Smooth muscle cell (in vitro differentiated cells): ENCODE measurements around the gene AIPL1. TPM values are rescaled to one million over a fixed set of nuclear protein-coding genes. Genes with fewer than 3 reads are reported as not detected.

Experiments
- DNase-seq: peaks from one replicate; lab custom pipeline; 2025; ENCODE audit not compliant: unreplicated experiment; lab: John Stamatoyannopoulos, UW
- H2AFZ ChIP-seq: fragments of 200-600 bp; sonication (generic); 2 replicates; pipeline ENCODE4 v1.6.0; 2016; ENCODE audit warnings: antibody characterized with exemption, low read depth, mild to moderate bottlenecking
- H3F3A ChIP-seq: fragments of 200-600 bp; sonication (generic); 2 replicates; pipeline ENCODE4 v1.6.0; 2017; ENCODE audit warnings: antibody characterized with exemption, low read depth
- H3K27ac ChIP-seq: fragments of 200-600 bp; sonication (generic); 2 replicates; pipeline ENCODE4 v1.5.1; 2016; ENCODE audit warnings: low read depth, mild to moderate bottlenecking
- H3K27me3 ChIP-seq: fragments of 200-600 bp; sonication (generic); 2 replicates; pipeline ENCODE4 v1.6.1; 2016; ENCODE audit warnings: low read depth, mild to moderate bottlenecking
- H3K36me3 ChIP-seq: fragments of 200-600 bp; sonication (generic); 2 replicates; pipeline ENCODE4 v1.5.1; 2016; ENCODE audit warnings: low read depth
- H3K4me1 ChIP-seq: fragments of 200-600 bp; sonication (generic); 2 replicates; pipeline ENCODE4 v1.5.1; 2016; ENCODE audit warnings: low read depth
- H3K4me2 ChIP-seq: fragments of 200-600 bp; sonication (generic); 2 replicates; pipeline ENCODE4 v1.6.0; 2016; ENCODE audit warnings: mild to moderate bottlenecking
- H3K4me3 ChIP-seq: fragments of 200-600 bp; sonication (generic); 2 replicates; pipeline ENCODE4 v1.5.1; 2016; ENCODE audit warnings: mild to moderate bottlenecking
- H3K79me2 ChIP-seq: fragments of 200-600 bp; sonication (generic); 2 replicates; pipeline ENCODE4 v1.6.0; 2016; ENCODE audit warnings: low read depth, mild to moderate bottlenecking
- H3K9ac ChIP-seq: fragments of 200-600 bp; sonication (generic); 2 replicates; pipeline ENCODE4 v1.6.0; 2016; ENCODE audit warnings: low read depth
- H3K9me3 ChIP-seq: fragments of 200-600 bp; sonication (generic); replicated peaks from 2 replicates; pipeline ENCODE4 v1.5.1; 2016; ENCODE audit warnings: low read depth
- H4K20me1 ChIP-seq: fragments of 200-600 bp; sonication (generic); 2 replicates; pipeline ENCODE4 v1.6.0; 2016; ENCODE audit warnings: low read depth
- CTCF ChIP-seq: fragments of 200-600 bp; sonication (generic); IDR thresholded peaks from 2 replicates; pipeline ENCODE4 v1.5.1; 2017; ENCODE audit warnings: borderline replicate concordance, mild to moderate bottlenecking, antibody characterized with exemption; ENCODE audit not compliant: insufficient read depth, poor library complexity, severe bottlenecking
- WGBS: methylation state at CpG from one replicate; pipeline ENCODE4 v1.1.7; 2016; ENCODE audit warnings: low lambda C conversion rate; 5-methylcytosine and 5-hydroxymethylcytosine counted together
- polyA plus RNA-seq: library from polyadenylated mRNA; unstranded; fragments of >200 nt; fragmentation: Nextera tagmentation; extraction: Ambion mirVana; gene quantifications from 2 replicates; pipeline ENCODE4 v1.2.1, GENCODE V29; 2016
- total RNA-seq: library from RNA; depleted of rRNA; stranded (reverse); fragments of >200 nt; gene quantifications from 2 replicates; pipeline ENCODE4 v1.2.3, GENCODE V29; 2014

Gene AIPL1
- total and polyA plus RNA-seq, 2 experiments from 2014 or later = not detected

- no peak for TF ChIP-seq CTCF
- no peaks in the 10 kb centered on the region for H3K36me3 ChIP-seq
- H3K79me2 ChIP-seq = no peaks in the 10 kb centered on the region
- peaks cover 26% of the 10 kb centered on the region for H3K27me3 ChIP-seq
- H3K4me3 ChIP-seq = no peak overlapping the region
- no peaks in the 10 kb centered on the region for H4K20me1 ChIP-seq
- no peak overlapping the region for H3K27ac ChIP-seq
- no peaks in the 10 kb centered on the region for H3K9me3 ChIP-seq
- H2AFZ ChIP-seq = no peak overlapping the region
- WGBS = 93% methylated on average over 14 of the region's 14 CpGs
- no peak overlapping the region for H3K4me2 ChIP-seq
- peaks cover 12% of the 10 kb centered on the region for H3K4me1 ChIP-seq
- H3K9ac ChIP-seq = no peak overlapping the region
- no peak for DNase-seq
- no peaks in the 10 kb centered on the region for H3F3A ChIP-seq
Measured at GRCh38 chr17:6458460-6458950, 23.6 kb upstream of the AIPL1 start.

GRCh38 chr17:6457688-6458459, 23.0 kb upstream of the AIPL1 start:
- H3K9ac ChIP-seq = no peak overlapping the region
- 82% methylated on average over 9 of the region's 10 CpGs for WGBS
- no peak overlapping the region for H3K4me3 ChIP-seq

GRCh38 chr17:6456914-6457687, 22.2 kb upstream of the AIPL1 start:
- no peak for DNase-seq
- WGBS = 68% methylated on average over 14 of the region's 14 CpGs
- Histone ChIP-seq H3K4me1 (peaks cover 12% of the 10 kb centered on the region), H2AFZ (no peak overlapping the region), H3K4me3 (no peak overlapping the region), H3K4me2 (no peak overlapping the region), H3K9me3 (no peaks in the 10 kb centered on the region), H3K27me3 (peaks cover 26% of the 10 kb centered on the region), H3F3A (no peaks in the 10 kb centered on the region), H3K9ac (no peak overlapping the region), H3K36me3 (no peaks in the 10 kb centered on the region), H4K20me1 (no peaks in the 10 kb centered on the region), H3K79me2 (no peaks in the 10 kb centered on the region), H3K27ac (no peak overlapping the region)
- no peak for TF ChIP-seq CTCF

More at GRCh38 chr17:6457688-6458459, 23.0 kb upstream of the AIPL1 start:
- Histone ChIP-seq H4K20me1 (no peaks in the 10 kb centered on the region), H3K4me1 (peaks cover 12% of the 10 kb centered on the region), H3K9me3 (no peaks in the 10 kb centered on the region), H3K36me3 (no peaks in the 10 kb centered on the region), H3K4me2 (no peak overlapping the region), H3K27me3 (peaks cover 26% of the 10 kb centered on the region), H2AFZ (no peak overlapping the region), H3F3A (no peaks in the 10 kb centered on the region), H3K79me2 (no peaks in the 10 kb centered on the region), H3K27ac (no peak overlapping the region)
- no peak for DNase-seq
- no peak for TF ChIP-seq CTCF
